ENCODE data around the gene PHACTR1. TPM values are rescaled to one million over a fixed set of nuclear protein-coding genes. Genes with fewer than 3 reads are reported as not detected.

PHACTR1 gene
- polyA plus RNA-seq, 3 donors: 6.1 to 26.9 (median 7.6) TPM

DNA sequence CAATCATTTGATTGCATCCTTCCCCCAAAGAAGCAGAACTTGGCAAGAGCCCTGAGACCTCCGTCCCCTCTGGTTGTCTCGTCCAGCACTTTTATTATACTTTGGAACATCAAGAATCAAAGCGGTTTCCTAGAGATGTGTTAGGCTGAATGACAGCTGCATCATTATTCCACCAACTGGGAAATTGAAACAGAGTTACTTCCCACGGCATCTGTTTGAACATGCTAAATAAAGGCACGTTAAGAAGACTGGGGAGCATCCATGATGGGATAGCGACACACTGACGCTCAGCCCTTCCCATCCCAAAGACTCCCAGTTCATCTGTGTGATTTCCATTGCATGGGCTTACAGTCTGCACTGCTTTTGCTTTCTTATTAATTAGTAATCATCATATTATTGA lies 464.0 kb downstream of the PHACTR1 start:
- intact Hi-C loops (cut with micrococcal nuclease): no loop called here
- Histone ChIP-seq H3K4me1 (ENCODE audit: control insufficient read depth in 1 of 2, insufficient read depth in 2 of 2, low read length in 2 of 2) (peaks cover 12 to 15% of the 10 kb centered on the region in 2 donors), H3K9ac (ENCODE audit: insufficient read depth, low read length, poor library complexity, severe bottlenecking) (no peak overlapping the region), H3K36me3 (replicated peaks in 1 of 2; ENCODE audit: control insufficient read depth in 1 of 2, insufficient read depth in 2 of 2, low read length in 2 of 2) (no peaks in the 10 kb centered on the region), H3K27me3 (ENCODE audit: control insufficient read depth in 2 of 2, insufficient read depth in 2 of 2, low read length in 2 of 2) (no peaks in the 10 kb centered on the region), H3K4me2 (replicated peaks; ENCODE audit: extremely low read depth, low read length, poor library complexity, severe bottlenecking) (no peak overlapping the region), H3K9me3 (replicated peaks in 1 of 2; ENCODE audit: control insufficient read depth in 1 of 2, insufficient read depth in 1 of 2, low read length in 2 of 2) (no peaks in the 10 kb centered on the region), H3K27ac (ENCODE audit: low read depth in 1 of 2, low read length in 2 of 2) (no peak overlapping the region), H3K79me2 (ENCODE audit: insufficient read depth, low read length) (no peaks in the 10 kb centered on the region), H2AFZ (ENCODE audit: insufficient read depth, low read depth, low read length, poor library complexity, severe bottlenecking) (no peak overlapping the region), H3K4me3 (replicated peaks in 1 of 3; ENCODE audit: low read depth in 2 of 3, low read length in 3 of 3) (no peak overlapping the region), H4K20me1 (ENCODE audit: insufficient read depth, low read length) (no peaks in the 10 kb centered on the region)
- no peaks in the 10 kb centered on the region for H3K36me3 Mint-ChIP-seq
- no peaks in the 10 kb centered on the region for H3K9me3 Mint-ChIP-seq
- no peak overlapping the region for H3K4me3 Mint-ChIP-seq
- 94% methylated on average over 4 of the region's 7 CpGs for WGBS (ENCODE audit: insufficient coverage)
- peaks cover 22% of the 10 kb centered on the region for H3K4me1 Mint-ChIP-seq
- no peak for DNase-seq
- TF ChIP-seq, protein P1, sequence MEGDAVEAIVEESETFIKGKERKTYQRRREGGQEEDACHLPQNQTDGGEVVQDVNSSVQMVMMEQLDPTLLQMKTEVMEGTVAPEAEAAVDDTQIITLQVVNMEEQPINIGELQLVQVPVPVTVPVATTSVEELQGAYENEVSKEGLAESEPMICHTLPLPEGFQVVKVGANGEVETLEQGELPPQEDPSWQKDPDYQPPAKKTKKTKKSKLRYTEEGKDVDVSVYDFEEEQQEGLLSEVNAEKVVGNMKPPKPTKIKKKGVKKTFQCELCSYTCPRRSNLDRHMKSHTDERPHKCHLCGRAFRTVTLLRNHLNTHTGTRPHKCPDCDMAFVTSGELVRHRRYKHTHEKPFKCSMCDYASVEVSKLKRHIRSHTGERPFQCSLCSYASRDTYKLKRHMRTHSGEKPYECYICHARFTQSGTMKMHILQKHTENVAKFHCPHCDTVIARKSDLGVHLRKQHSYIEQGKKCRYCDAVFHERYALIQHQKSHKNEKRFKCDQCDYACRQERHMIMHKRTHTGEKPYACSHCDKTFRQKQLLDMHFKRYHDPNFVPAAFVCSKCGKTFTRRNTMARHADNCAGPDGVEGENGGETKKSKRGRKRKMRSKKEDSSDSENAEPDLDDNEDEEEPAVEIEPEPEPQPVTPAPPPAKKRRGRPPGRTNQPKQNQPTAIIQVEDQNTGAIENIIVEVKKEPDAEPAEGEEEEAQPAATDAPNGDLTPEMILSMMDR (IDR thresholded peaks at IDR 0.05): no peak
- no peak overlapping the region for H3K27ac Mint-ChIP-seq
- no peaks in the 10 kb centered on the region for H3K27me3 Mint-ChIP-seq (ENCODE audit: low read depth in 3 of 3)

- no peak overlapping the region for H3K4me3 ChIP-seq (replicated peaks in 1 of 3; ENCODE audit: low read depth in 2 of 3, low read length in 3 of 3)
- intact Hi-C loops (cut with micrococcal nuclease): no loop called here
- Mint-ChIP-seq H3K4me1 (peaks cover 22% of the 10 kb centered on the region), H3K9me3 (no peaks in the 10 kb centered on the region), H3K27me3 (ENCODE audit: low read depth in 3 of 3) (no peaks in the 10 kb centered on the region), H3K27ac (no peak overlapping the region), H3K36me3 (no peaks in the 10 kb centered on the region), H3K4me3 (no peak overlapping the region)
- no peak overlapping the region for H3K9ac ChIP-seq (ENCODE audit: insufficient read depth, low read length, poor library complexity, severe bottlenecking)
- no peaks in the 10 kb centered on the region for H3K9me3 ChIP-seq (replicated peaks in 1 of 2; ENCODE audit: control insufficient read depth in 1 of 2, insufficient read depth in 1 of 2, low read length in 2 of 2)
- 93% methylated on average over 4 of the region's 8 CpGs for WGBS (ENCODE audit: insufficient coverage)
- DNase-seq: no peak
- H3K4me1 ChIP-seq (ENCODE audit: control insufficient read depth in 1 of 2, insufficient read depth in 2 of 2, low read length in 2 of 2): peaks cover 12 to 15% of the 10 kb centered on the region in 2 donors
- H3K4me2 ChIP-seq (replicated peaks; ENCODE audit: extremely low read depth, low read length, poor library complexity, severe bottlenecking): no peak overlapping the region
- H3K27me3 ChIP-seq (ENCODE audit: control insufficient read depth in 2 of 2, insufficient read depth in 2 of 2, low read length in 2 of 2): no peaks in the 10 kb centered on the region
- H3K79me2 ChIP-seq (ENCODE audit: insufficient read depth, low read length): no peaks in the 10 kb centered on the region
- no peaks in the 10 kb centered on the region for H3K36me3 ChIP-seq (replicated peaks in 1 of 2; ENCODE audit: control insufficient read depth in 1 of 2, insufficient read depth in 2 of 2, low read length in 2 of 2)
- H2AFZ ChIP-seq (ENCODE audit: insufficient read depth, low read depth, low read length, poor library complexity, severe bottlenecking): no peak overlapping the region
- TF ChIP-seq, protein P1 (IDR thresholded peaks at IDR 0.05): no peak
- no peaks in the 10 kb centered on the region for H4K20me1 ChIP-seq (ENCODE audit: insufficient read depth, low read length)
- H3K27ac ChIP-seq (ENCODE audit: low read depth in 1 of 2, low read length in 2 of 2): no peak overlapping the region
Measured at GRCh38 chr6:13181393-13181792, 464.8 kb downstream of the PHACTR1 start.

Data from CD14-positive monocyte (primary cell).